ENCODE data around the gene VKORC1. TPM values are rescaled to one million over a fixed set of nuclear protein-coding genes. Genes with fewer than 3 reads are reported as not detected.

Gene VKORC1
- total RNA-seq, 4 donors from 2014 or later = 20.1 to 35.9 (median 32.9) TPM

- no peak overlapping the region for H3K27ac ChIP-seq
- ATAC-seq (no peak), DNase-seq (no peak)
- intact Hi-C loops (cut with DNase I; ENCODE audit: low total_unique reads) (no loop called here), in situ Hi-C loops (cut with MboI; ENCODE audit: low sequenced_read_pairs in 4 of 4) (loop anchor here in 1 of 4 donors (25.0 kb wide), 1 partner anchor 97 kb away; the partner anchor contains the start of gene HSD3B7)
- no peaks in the 10 kb centered on the region for H3K9me3 ChIP-seq
- H3K27me3 ChIP-seq = no peaks in the 10 kb centered on the region
- no peak for TF ChIP-seq CTCF (IDR thresholded peaks at IDR 0.05 in 4 of 5, conservative IDR thresholded peaks at IDR 0.05 in 1 of 5)
- TF ChIP-seq POLR2A (IDR thresholded peaks at IDR 0.05) = no peak
- H3K36me3 ChIP-seq = peaks cover 0 to 18% of the 10 kb centered on the region in 2 donors
- H3K4me1 ChIP-seq = no peaks in the 10 kb centered on the region
- H3K4me3 ChIP-seq = no peak overlapping the region
These were observed 9.9 kb downstream of the VKORC1 start for GRCh38 chr16:31084584-31085302.

GRCh38 chr16:31083981-31084380 lies 10.6 kb downstream of the VKORC1 start:
- Histone ChIP-seq H3K27me3 (no peaks in the 10 kb centered on the region), H3K27ac (no peak overlapping the region), H3K9me3 (no peaks in the 10 kb centered on the region), H3K36me3 (peaks cover 0 to 26% of the 10 kb centered on the region in 2 donors), H3K4me3 (no peak overlapping the region), H3K4me1 (no peaks in the 10 kb centered on the region)
- in situ Hi-C loops (cut with MboI; ENCODE audit: low sequenced_read_pairs in 4 of 4) = loop anchor here in 1 of 4 donors (25.0 kb wide), 1 partner anchor 97 kb away; the partner anchor contains the start of gene HSD3B7
- TF ChIP-seq POLR2A (IDR thresholded peaks at IDR 0.05) (no peak), CTCF (IDR thresholded peaks at IDR 0.05 in 4 of 5, conservative IDR thresholded peaks at IDR 0.05 in 1 of 5) (no peak)
- ATAC-seq (no peak), DNase-seq (no peak)
- intact Hi-C loops (cut with DNase I; ENCODE audit: low total_unique reads) = no loop called here

- Histone ChIP-seq H3K9me3 (no peaks in the 10 kb centered on the region), H3K27ac (no peak overlapping the region), H3K4me3 (no peak overlapping the region), H3K4me1 (no peaks in the 10 kb centered on the region), H3K36me3 (peaks cover 0 to 30% of the 10 kb centered on the region in 2 donors), H3K27me3 (no peaks in the 10 kb centered on the region)
- intact Hi-C loops (cut with DNase I; ENCODE audit: low total_unique reads) (no loop called here), in situ Hi-C loops (cut with MboI; ENCODE audit: low sequenced_read_pairs in 4 of 4) (loop anchor here in 1 of 4 donors (25.0 kb wide), 1 partner anchor 96 kb away; the partner anchor contains the start of gene HSD3B7)
- no peak for TF ChIP-seq POLR2A (IDR thresholded peaks at IDR 0.05)
- no peak for TF ChIP-seq CTCF (IDR thresholded peaks at IDR 0.05 in 4 of 5, conservative IDR thresholded peaks at IDR 0.05 in 1 of 5)
- ATAC-seq (no peak), DNase-seq (no peak)
These were observed 11.0 kb downstream of the VKORC1 start for GRCh38 chr16:31083556-31083955.

GRCh38 chr16:31083081-31083480 lies 11.5 kb downstream of the VKORC1 start:
- no peaks in the 10 kb centered on the region for H3K9me3 ChIP-seq
- TF ChIP-seq POLR2A (IDR thresholded peaks at IDR 0.05) = no peak
- TF ChIP-seq CTCF (IDR thresholded peaks at IDR 0.05 in 4 of 5, conservative IDR thresholded peaks at IDR 0.05 in 1 of 5) = no peak
- ATAC-seq (no peak), DNase-seq (no peak)
- intact Hi-C loops (cut with DNase I; ENCODE audit: low total_unique reads) = no loop called here
- in situ Hi-C loops (cut with MboI; ENCODE audit: low sequenced_read_pairs in 4 of 4) = loop anchor here in 1 of 4 donors (25.0 kb wide), 1 partner anchor 96 kb away; the partner anchor contains the start of gene HSD3B7
- no peak overlapping the region for H3K4me3 ChIP-seq
- no peaks in the 10 kb centered on the region for H3K4me1 ChIP-seq
- H3K27ac ChIP-seq = no peak overlapping the region
- no peaks in the 10 kb centered on the region for H3K27me3 ChIP-seq
- H3K36me3 ChIP-seq = peaks cover 0 to 35% of the 10 kb centered on the region in 2 donors
